RWPE2 (cell line): ENCODE data around the gene MLIP.

Experiments
- ATAC-seq: fragments of 200-7000 bp; cut with Tn5 transposase; 3 replicates; pipeline ENCODE4 v1.9.1; 2021; ENCODE audit warnings: low read depth
- DNase-seq: peaks from one replicate; pipeline ENCODE4 v3.0.0-alpha.2; 2020; ENCODE audit warnings: low spot score
- H3K27ac ChIP-seq: fragments of 450-650 bp; 2 replicates; pipeline ENCODE4 v1.5.1; 2017; ENCODE audit warnings: mild to moderate bottlenecking; ENCODE audit not compliant: poor library complexity, severe bottlenecking
- H3K27me3 ChIP-seq: fragments of 250-450 bp; sonication (Bioruptor Pico); 2 replicates; pipeline ENCODE4 v1.5.1; 2021; ENCODE audit warnings: mild to moderate bottlenecking, moderate library complexity; ENCODE audit not compliant: insufficient read depth, poor library complexity, severe bottlenecking
- H3K36me3 ChIP-seq: fragments of 250-450 bp; sonication (Bioruptor Pico); 2 replicates; pipeline ENCODE4 v1.5.1; 2020; ENCODE audit warnings: low read depth, mild to moderate bottlenecking, moderate library complexity
- H3K4me1 ChIP-seq: fragments of 250-450 bp; sonication (Bioruptor Pico); 2 replicates; pipeline ENCODE4 v1.5.1; 2021; ENCODE audit warnings: mild to moderate bottlenecking, moderate library complexity; ENCODE audit not compliant: insufficient read depth, poor library complexity, severe bottlenecking
- H3K4me3 ChIP-seq: fragments of 250-450 bp; sonication (Bioruptor Pico); 2 replicates; pipeline ENCODE4 v1.5.1; 2021; ENCODE audit warnings: mild to moderate bottlenecking, moderate library complexity; ENCODE audit not compliant: severe bottlenecking
- H3K9me3 ChIP-seq: fragments of 250-450 bp; sonication (Bioruptor Pico); 2 replicates; pipeline ENCODE4 v1.5.1; 2021; ENCODE audit warnings: mild to moderate bottlenecking, moderate library complexity; ENCODE audit not compliant: severe bottlenecking
- TF ChIP-seq, protein P1 (sequence below): fragments of 450-650 bp; IDR thresholded peaks from one replicate; pipeline ENCODE4 v1.5.1; 2017; ENCODE audit warnings: mild to moderate bottlenecking, moderate library complexity; ENCODE audit not compliant: poor library complexity, severe bottlenecking

MLIP gene

DNA sequence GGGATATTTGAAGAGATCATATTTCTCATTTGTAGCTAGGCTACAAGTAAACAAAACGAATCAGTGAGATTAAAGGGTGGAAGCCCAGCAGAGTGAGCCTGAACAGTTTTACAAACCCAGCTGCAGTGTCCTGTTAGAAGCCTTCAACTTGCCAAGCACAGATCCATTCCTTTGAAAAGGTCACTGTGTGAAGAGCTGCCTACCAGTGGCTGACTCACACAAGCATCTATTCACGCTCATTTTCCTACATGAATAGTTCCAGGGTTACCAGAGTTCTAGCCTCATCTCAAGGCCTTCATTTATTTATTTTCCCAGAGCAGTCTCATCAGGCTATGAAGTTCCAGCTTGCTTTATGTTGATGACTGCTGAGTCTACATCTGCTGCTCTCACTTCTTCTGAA lies 25.7 kb upstream of the MLIP start:
- DNase-seq = no peak
- H3K27ac ChIP-seq = no peak overlapping the region
- TF ChIP-seq, protein P1, sequence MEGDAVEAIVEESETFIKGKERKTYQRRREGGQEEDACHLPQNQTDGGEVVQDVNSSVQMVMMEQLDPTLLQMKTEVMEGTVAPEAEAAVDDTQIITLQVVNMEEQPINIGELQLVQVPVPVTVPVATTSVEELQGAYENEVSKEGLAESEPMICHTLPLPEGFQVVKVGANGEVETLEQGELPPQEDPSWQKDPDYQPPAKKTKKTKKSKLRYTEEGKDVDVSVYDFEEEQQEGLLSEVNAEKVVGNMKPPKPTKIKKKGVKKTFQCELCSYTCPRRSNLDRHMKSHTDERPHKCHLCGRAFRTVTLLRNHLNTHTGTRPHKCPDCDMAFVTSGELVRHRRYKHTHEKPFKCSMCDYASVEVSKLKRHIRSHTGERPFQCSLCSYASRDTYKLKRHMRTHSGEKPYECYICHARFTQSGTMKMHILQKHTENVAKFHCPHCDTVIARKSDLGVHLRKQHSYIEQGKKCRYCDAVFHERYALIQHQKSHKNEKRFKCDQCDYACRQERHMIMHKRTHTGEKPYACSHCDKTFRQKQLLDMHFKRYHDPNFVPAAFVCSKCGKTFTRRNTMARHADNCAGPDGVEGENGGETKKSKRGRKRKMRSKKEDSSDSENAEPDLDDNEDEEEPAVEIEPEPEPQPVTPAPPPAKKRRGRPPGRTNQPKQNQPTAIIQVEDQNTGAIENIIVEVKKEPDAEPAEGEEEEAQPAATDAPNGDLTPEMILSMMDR = no peak

GRCh38 chr6:54086439-54086838 lies 24.8 kb upstream of the MLIP start:
- Histone ChIP-seq H3K27me3 (no peaks in the 10 kb centered on the region), H3K9me3 (no peaks in the 10 kb centered on the region), H3K4me1 (no peaks in the 10 kb centered on the region), H3K36me3 (no peaks in the 10 kb centered on the region), H3K27ac (no peak overlapping the region), H3K4me3 (no peak overlapping the region)
- no peak for DNase-seq
- TF ChIP-seq, protein P1 = no peak
- no peak for ATAC-seq

More for the DNA sequence above, 25.7 kb upstream of the MLIP start:
- no peak for ATAC-seq
- no peaks in the 10 kb centered on the region for H3K27me3 ChIP-seq
- H3K36me3 ChIP-seq = no peaks in the 10 kb centered on the region
- H3K9me3 ChIP-seq = no peaks in the 10 kb centered on the region
- no peaks in the 10 kb centered on the region for H3K4me1 ChIP-seq
- no peak overlapping the region for H3K4me3 ChIP-seq

DNA sequence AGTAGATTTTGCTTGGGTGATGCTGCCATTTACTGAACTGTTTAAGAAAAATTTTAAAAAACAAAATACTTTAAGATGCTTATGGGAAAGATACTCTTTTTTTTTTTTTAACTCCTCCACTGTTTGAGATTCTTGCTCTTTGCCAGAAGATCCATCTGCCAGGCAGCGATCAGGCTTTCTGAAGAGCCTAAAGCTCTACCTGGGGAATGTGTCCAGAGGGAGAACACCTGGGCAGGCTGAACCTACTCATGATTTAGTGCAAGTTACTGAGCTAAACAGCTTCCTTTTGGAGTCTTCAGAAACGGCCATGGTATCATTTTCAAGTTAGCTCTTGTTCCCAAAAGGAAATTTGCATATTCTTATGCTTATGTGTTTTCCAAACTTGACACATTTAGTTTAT lies 23.5 kb upstream of the MLIP start:
- TF ChIP-seq, protein P1 = no peak
- Histone ChIP-seq H3K4me1 (no peaks in the 10 kb centered on the region), H3K36me3 (no peaks in the 10 kb centered on the region), H3K4me3 (no peak overlapping the region), H3K27ac (no peak overlapping the region), H3K9me3 (no peaks in the 10 kb centered on the region), H3K27me3 (no peaks in the 10 kb centered on the region)
- DNase-seq = no peak
- no peak for ATAC-seq

DNA sequence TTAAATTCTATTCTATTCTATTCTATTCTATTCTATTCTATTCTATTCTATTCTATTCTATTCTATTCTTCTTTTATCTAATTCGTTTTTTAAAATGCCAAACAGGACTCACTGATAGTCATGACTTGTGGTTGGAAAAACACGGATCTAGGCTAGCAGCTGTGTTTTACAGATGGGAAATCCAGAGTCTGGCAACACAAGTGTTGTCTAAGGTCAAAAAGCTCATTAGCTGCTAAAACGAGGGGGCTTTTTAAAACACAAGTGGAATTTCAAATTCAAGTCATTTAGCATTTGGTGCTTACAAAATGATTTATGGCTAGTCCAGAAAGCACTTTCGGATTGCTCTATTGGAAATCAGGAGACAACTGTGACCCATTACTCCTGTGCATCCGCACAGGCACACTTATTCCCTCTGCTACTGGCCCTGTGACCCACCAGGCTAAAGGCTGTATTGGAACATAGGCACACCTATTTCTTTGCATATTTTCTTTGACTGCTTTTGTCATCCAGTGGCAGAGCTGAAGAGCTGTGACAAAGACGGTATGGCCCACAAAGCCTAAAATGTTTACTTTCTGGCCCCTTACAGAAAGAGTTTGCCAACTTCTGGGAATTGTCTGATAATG lies 17.8 kb upstream of the MLIP start:
- H3K4me1 ChIP-seq = no peaks in the 10 kb centered on the region
- TF ChIP-seq, protein P1 = no peak
- H3K27ac ChIP-seq = no peak overlapping the region
- no peak overlapping the region for H3K4me3 ChIP-seq
- no peak for DNase-seq
- no peak for ATAC-seq
- H3K27me3 ChIP-seq = no peaks in the 10 kb centered on the region
- no peaks in the 10 kb centered on the region for H3K9me3 ChIP-seq
- H3K36me3 ChIP-seq = no peaks in the 10 kb centered on the region

GRCh38 chr6:54094293-54094692 lies 16.9 kb upstream of the MLIP start:
- DNase-seq (no peak), ATAC-seq (no peak)

More at GRCh38 chr6:54094293-54094692, 16.9 kb upstream of the MLIP start:
- H3K4me1 ChIP-seq = no peaks in the 10 kb centered on the region
- TF ChIP-seq, protein P1 = no peak
- H3K27me3 ChIP-seq = no peaks in the 10 kb centered on the region
- no peak overlapping the region for H3K4me3 ChIP-seq
- H3K27ac ChIP-seq = no peak overlapping the region
- H3K36me3 ChIP-seq = no peaks in the 10 kb centered on the region
- H3K9me3 ChIP-seq = no peaks in the 10 kb centered on the region
